HepG2 (cell line): ENCODE data around the gene PSMC3IP. TPM values are rescaled to one million over a fixed set of nuclear protein-coding genes. Genes with fewer than 3 reads are reported as not detected.
A peak's percentile ranks its signal among the peaks of the same experiment; 100 is the strongest.

Experiments used
- ATAC-seq: fragments of 200-7000 bp; cut with Tn5 transposase; 3 replicates; pipeline ENCODE4 v1.9.1; 2020; ENCODE audit warnings: mild to moderate bottlenecking, moderate library complexity
- BruUV-seq: library from RNA; stranded (reverse); fragments of 400-500 nt; replicated peaks from 2 replicates; lab custom pipeline; 2021; lab: Mats Ljungman, UMichigan
- CTCF ChIA-PET: fragments of 300-600 bp; formaldehyde crosslinking; extraction: SDS; loops from one replicate; lab custom pipeline; 2021; ENCODE audit warnings: low total read pairs, inconsistent platforms, low intra/inter-chr PET ratio; lab: Yijun Ruan, JAX
- POLR2A ChIA-PET: fragments of 350-600 bp; sonication (Branson Sonifier 250); formaldehyde crosslinking; loops from one replicate; lab custom pipeline; 2020; ENCODE audit warnings: antibody characterized with exemption, inconsistent platforms; lab: Yijun Ruan, JAX
- DNase-seq: peaks from one replicate; pipeline ENCODE4 v3.0.0-alpha.2; 2015; ENCODE audit warnings: low spot score
- FAIRE-seq: peaks from 3 replicates; lab custom pipeline; 2011; peaks lifted over from hg19 to GRCh38; lab: Jason Lieb, UNC
- H2AFZ ChIP-seq: one replicate; pipeline ENCODE4 v1.6.1; 2011; ENCODE audit warnings: low read length, inconsistent platforms
- H3K27ac ChIP-seq: fragments of 300-600 bp; 3 replicates; pipeline ENCODE4 v1.8.0; 2011; ENCODE audit warnings: mixed run types, mild to moderate bottlenecking, mixed read lengths, low read length, inconsistent platforms; ENCODE audit not compliant: insufficient read depth; ENCODE audit errors: extremely low read length
- H3K27me3 ChIP-seq, 2 experiments: fragments of 200-600 bp in 1 of 2; 2 replicates in 1 of 2; 3 replicates in 1 of 2; pipeline versions ENCODE4 v1.6.0 to v1.8.0; 2011; ENCODE audit warnings: low read length in 2 of 2, mild to moderate bottlenecking in 2 of 2, moderate library complexity in 2 of 2, inconsistent platforms in 1 of 2; ENCODE audit not compliant: insufficient read depth in 2 of 2, control insufficient read depth in 1 of 2
- H3K36me3 ChIP-seq, 2 experiments: fragments of 200-600 bp in 1 of 2; replicated peaks in 1 of 2; 2 replicates in 1 of 2; 3 replicates in 1 of 2; pipeline versions ENCODE4 v1.5.1 to v1.8.0; 2011; ENCODE audit warnings: low read length in 2 of 2, inconsistent platforms in 1 of 2; ENCODE audit not compliant: insufficient read depth in 2 of 2, control insufficient read depth in 1 of 2
- H3K4me1 ChIP-seq: 2 replicates; pipeline ENCODE4 v1.5.1; 2012; ENCODE audit warnings: low read length, inconsistent platforms; ENCODE audit not compliant: insufficient read depth
- H3K4me2 ChIP-seq: 2 replicates; pipeline ENCODE4 v1.6.0; 2011; ENCODE audit warnings: low read depth, low read length, inconsistent platforms
- H3K4me3 ChIP-seq, 3 experiments: fragments of 200-600 bp in 1 of 3; sonication (generic), shearing (Covaris generic) in 1 of 3; replicated peaks in 1 of 3; 2 replicates each; pipeline ENCODE4 v1.5.1; 2011 to 2016; ENCODE audit warnings: low read length in 3 of 3, inconsistent platforms in 2 of 3, low read depth in 2 of 3, mild to moderate bottlenecking in 2 of 3, control low read depth in 1 of 3, mixed read lengths in 1 of 3; ENCODE audit not compliant: insufficient read depth in 1 of 3
- H3K79me2 ChIP-seq: one replicate; pipeline ENCODE4 v1.6.1; 2011; ENCODE audit warnings: low read length, inconsistent platforms; ENCODE audit not compliant: insufficient read depth
- H3K9ac ChIP-seq: 2 replicates; pipeline ENCODE4 v1.6.0; 2011; ENCODE audit warnings: mild to moderate bottlenecking, low read depth, low read length, inconsistent platforms; ENCODE audit not compliant: insufficient read depth
- H3K9me3 ChIP-seq: 2 replicates; pipeline ENCODE4 v1.5.1; 2012; ENCODE audit warnings: mild to moderate bottlenecking, low read length
- H4K20me1 ChIP-seq: 2 replicates; pipeline ENCODE4 v1.6.0; 2011; ENCODE audit warnings: inconsistent platforms, mild to moderate bottlenecking, low read length, moderate library complexity; ENCODE audit not compliant: insufficient read depth
- ARID4A ChIP-seq: sonication (generic); formaldehyde crosslinking; IDR thresholded peaks from 2 replicates; pipeline ENCODE4 v1.5.0; 2020; ENCODE audit warnings: mild to moderate bottlenecking, missing genetic modification reagents, borderline replicate concordance
- HNF1A ChIP-seq, 2 experiments: sonication (generic) in 1 of 2; formaldehyde crosslinking in 1 of 2; IDR thresholded peaks; 2 replicates each; pipeline versions ENCODE4 v1.4.0 to v1.6.1; 2016 to 2020; ENCODE audit warnings: borderline replicate concordance in 1 of 2, low read depth in 1 of 2, mild to moderate bottlenecking in 1 of 2, missing genetic modification reagents in 1 of 2
- NFE2L2 ChIP-seq: fragments of 150-350 bp; IDR thresholded peaks from 2 replicates; pipeline ENCODE4 v1.6.1; 2014; ENCODE audit warnings: low read length
- TFE3 ChIP-seq: IDR thresholded peaks from 2 replicates; pipeline ENCODE4 v1.6.1; 2016
- THAP9 ChIP-seq: sonication (generic); formaldehyde crosslinking; IDR thresholded peaks from 2 replicates; pipeline ENCODE4; 2020; ENCODE audit warnings: missing genetic modification reagents, mild to moderate bottlenecking, borderline replicate concordance
- ZBTB25 ChIP-seq: IDR thresholded peaks from 2 replicates; pipeline ENCODE4 v1.6.1; 2018; ENCODE audit warnings: missing genetic modification reagents
- ZNF33A ChIP-seq: sonication (generic); formaldehyde crosslinking; IDR thresholded peaks from 2 replicates; pipeline ENCODE4 v1.5.1; 2020; ENCODE audit warnings: missing genetic modification reagents, mild to moderate bottlenecking, moderate library complexity, borderline replicate concordance
- WGBS: methylation state at CpG from one replicate; pipeline ENCODE4 v1.1.6; 2017; ENCODE audit warnings: low lambda C conversion rate; 5-methylcytosine and 5-hydroxymethylcytosine counted together
- in situ Hi-C: cut with HindIII; loops from 2 replicates; pipeline ENCODE4 v1.10.0; 2017; ENCODE audit warnings: low pct_unique_long_range_greater_than_20kb; ENCODE audit not compliant: extremely low pct_ligation_motif_present
- intact Hi-C: fragments of 100-400 bp; cut with micrococcal nuclease; formaldehyde crosslinking; loops from one replicate; pipeline ENCODE4 v1.10.0; 2022; ENCODE audit not compliant: unreplicated experiment
- polyA plus RNA-seq, 8 experiments: library from polyadenylated mRNA; depleted of rRNA in 3 of 8; stranded (reverse) in 7 of 8; unstranded in 1 of 8; fragments of >200 nt; fragmentation: Illumina TruSeq in 4 of 8; extraction: Trizol in 4 of 8; gene quantifications; 2 replicates each; pipeline versions ENCODE4 v1.2.1 to v1.2.3, GENCODE V29; 2011 to 2016; ENCODE audit warnings: low read depth in 4 of 8, missing spikeins in 1 of 8, mixed read lengths in 1 of 8; ENCODE audit not compliant: insufficient read depth in 1 of 8
- total RNA-seq, 5 experiments: library from RNA; depleted of rRNA; stranded (reverse); fragments of >200 nt; fragmentation: Illumina TruSeq; extraction: Trizol; gene quantifications; 2 replicates each; pipeline ENCODE4 v1.2.3, GENCODE V29; 2016; ENCODE audit warnings: low read depth in 1 of 5

Gene PSMC3IP
- total and polyA plus RNA-seq, 2 of the 13 experiments (the other 11 are each of a cell fraction or from before 2014, with no cell fraction given), result 6.5 to 22.4 TPM

- in situ Hi-C loops (no loop called here), intact Hi-C loops (no loop called here)
- no peak overlapping the region for H2AFZ ChIP-seq
- H3K4me3 ChIP-seq, result peak overlapping the region; percentile 66 to 91 (median 79)
- H3K9me3 ChIP-seq, result no peaks in the 10 kb centered on the region
- H3K4me2 ChIP-seq, result peak overlapping the region; percentile 82
- H4K20me1 ChIP-seq, result no peaks in the 10 kb centered on the region
- CTCF ChIA-PET, result no interaction called here
- WGBS, result 25% methylated on average over 1 of the region's 1 CpG
- ATAC-seq, result no peak
- POLR2A ChIA-PET, result interaction anchor here (0.6 to 8.5 kb wide), 12 partner anchors 10 to 259 kb away, joined by 3 to 128 read pairs (median 18); partner anchors contain the start of genes HSD17B1, NAGLU, PLEKHH3 and PSMC3IP
- H3K4me1 ChIP-seq, result peaks cover 65% of the 10 kb centered on the region
- peak overlapping the region; percentile 94 for H3K9ac ChIP-seq
- peaks cover 39% of the 10 kb centered on the region for H3K79me2 ChIP-seq
- DNase-seq, result no peak
- no peaks in the 10 kb centered on the region; a peak in 1 of 5 replicates for H3K27me3 ChIP-seq
- peak overlapping the region; percentile 91 for H3K27ac ChIP-seq
- peaks cover 14 to 28% of the 10 kb centered on the region in 2 experiments for H3K36me3 ChIP-seq
- FAIRE-seq, result no peak
- BruUV-seq, result no TSS peak
- TF ChIP-seq THAP9 (CRISPR knock-in tag), result no peak
- no peak for TF ChIP-seq ARID4A (CRISPR knock-in tag)
- no peak for TF ChIP-seq TFE3 (CRISPR knock-in tag)
- no peak for TF ChIP-seq ZBTB25 (CRISPR knock-in tag)
- TF ChIP-seq ZNF33A, result no peak
- no peak for TF ChIP-seq NFE2L2
- no peak for TF ChIP-seq HNF1A (IDR thresholded peaks at IDR 0.05; ENCODE audit: low read depth)
- TF ChIP-seq HNF1A (CRISPR knock-in tag; IDR thresholded peaks at IDR 0.05; ENCODE audit: borderline replicate concordance), result no peak
Observed at GRCh38 chr17:42563543-42563942, 14.0 kb downstream of the PSMC3IP start.
